K562 (cell line): ENCODE data around the gene OTUD5. TPM values are rescaled to one million over a fixed set of nuclear protein-coding genes. Genes with fewer than 3 reads are reported as not detected.

ENCODE experiments used
- E4F1 ChIP-seq: fragments of 250-450 bp; sonication (Bioruptor Pico); IDR thresholded peaks from 2 replicates; pipeline ENCODE4 v1.5.0; 2021; ENCODE audit warnings: mild to moderate bottlenecking, borderline replicate concordance
- FOXM1 ChIP-seq, 2 experiments: fragments of 450-650 bp in 1 of 2; sonication (generic) in 1 of 2; formaldehyde crosslinking in 1 of 2; IDR thresholded peaks; 2 replicates each; pipeline versions ENCODE4 v1.6.1 to v1.9.0; 2017 to 2022; ENCODE audit warnings: low read depth in 2 of 2, mild to moderate bottlenecking in 2 of 2, missing genetic modification reagents in 1 of 2, moderate library complexity in 1 of 2
- IRF2 ChIP-seq: sonication (generic); formaldehyde crosslinking; IDR thresholded peaks from 2 replicates; pipeline ENCODE4 v1.8.1; 2022; ENCODE audit warnings: mild to moderate bottlenecking, missing genetic modification reagents
- MED1 ChIP-seq: sonication (generic); formaldehyde crosslinking; IDR thresholded peaks from 2 replicates; pipeline ENCODE4 v1.8.1; 2023; ENCODE audit warnings: missing genetic modification reagents, borderline replicate concordance
- MNT ChIP-seq, 2 experiments: fragments of 450-650 bp; conservative IDR thresholded peaks; 2 replicates each; pipeline ENCODE4 v1.6.1; 2017; ENCODE audit warnings: mild to moderate bottlenecking in 2 of 2, moderate library complexity in 2 of 2
- MXI1 ChIP-seq: IDR thresholded peaks from 2 replicates; pipeline ENCODE4 v1.6.1; 2011; ENCODE audit warnings: low read depth, mild to moderate bottlenecking, improper control_type of control experiment, low read length
- PHF21A ChIP-seq: fragments of 450-650 bp; IDR thresholded peaks from 2 replicates; pipeline ENCODE4 v1.6.1; 2017; ENCODE audit warnings: low read depth, borderline replicate concordance
- SMARCA4 ChIP-seq: fragments of 450-650 bp; IDR thresholded peaks from 2 replicates; pipeline ENCODE4 v1.6.1; 2016
- SMARCE1 ChIP-seq: fragments of 450-650 bp; IDR thresholded peaks from 2 replicates; pipeline ENCODE4 v1.7.1; 2016; ENCODE audit warnings: mild to moderate bottlenecking
- TEAD1 ChIP-seq, 2 experiments: fragments of 450-650 bp in 1 of 2; sonication (generic) in 1 of 2; formaldehyde crosslinking; IDR thresholded peaks; 2 replicates each; pipeline versions ENCODE4 v1.4.0 to v1.8.0; 2020 to 2022; ENCODE audit warnings: mild to moderate bottlenecking in 2 of 2, missing genetic modification reagents in 1 of 2
- ZBED1 ChIP-seq: IDR thresholded peaks from 2 replicates; pipeline ENCODE4 v1.6.1; 2014
- ZKSCAN3 ChIP-seq: fragments of 250-450 bp; sonication (Bioruptor Pico); IDR thresholded peaks from 2 replicates; pipeline ENCODE4 v1.4.0; 2020
- ZNF175 ChIP-seq: fragments of 200-800 bp; sonication (Bioruptor generic); IDR thresholded peaks from 2 replicates; pipeline ENCODE4 v1.6.1; 2016; ENCODE audit warnings: low read depth, mild to moderate bottlenecking, missing genetic modification characterization, missing compliant biosample characterization
- ZNF274 ChIP-seq: IDR thresholded peaks from 2 replicates; pipeline ENCODE4 v1.6.1; 2011; ENCODE audit warnings: low read depth, mild to moderate bottlenecking, low read length, moderate library complexity, borderline replicate concordance
- ZNF384 ChIP-seq: IDR thresholded peaks from 2 replicates; pipeline ENCODE4 v1.6.1; 2012; ENCODE audit warnings: low read depth, low read length, improper control_type of control experiment
- ZNF518B ChIP-seq: fragments of 250-450 bp; sonication (Bioruptor Pico); IDR thresholded peaks from 2 replicates; pipeline ENCODE4 v1.5.0; 2021; ENCODE audit warnings: mild to moderate bottlenecking, moderate library complexity
- ZNF668 ChIP-seq: fragments of 250-450 bp; sonication (Bioruptor Pico); IDR thresholded peaks from 2 replicates; pipeline ENCODE4 v1.8.0; 2022; ENCODE audit warnings: mild to moderate bottlenecking, inconsistent platforms
- ZNF740 ChIP-seq, 3 experiments: fragments of 200-800 bp in 1 of 3; sonication (Bioruptor generic) in 1 of 3; sonication (generic) in 1 of 3; formaldehyde crosslinking in 1 of 3; IDR thresholded peaks; 2 replicates each; pipeline versions ENCODE4 v1.6.1 to v1.8.0; 2016 to 2022; ENCODE audit warnings: mild to moderate bottlenecking in 2 of 3, missing compliant biosample characterization in 2 of 3, missing genetic modification characterization in 2 of 3, missing genetic modification reagents in 1 of 3
- polyA plus RNA-seq, 8 experiments: library from polyadenylated mRNA; depleted of rRNA in 4 of 8; stranded (reverse) in 5 of 8; unstranded in 3 of 8; fragments of >200 nt; fragmentation: Nextera tagmentation in 2 of 8; fragmentation: Illumina TruSeq in 1 of 8; extraction: Ambion mirVana in 2 of 8; extraction: Trizol in 1 of 8; gene quantifications; 2 replicates each; pipeline versions ENCODE4 v1.2.1 to v1.2.3, GENCODE V29; 2011 to 2014; ENCODE audit warnings: inconsistent platforms in 1 of 8, missing spikeins in 1 of 8
- total RNA-seq, 7 experiments: library from RNA; depleted of rRNA in 6 of 7; stranded (reverse); fragments of >200 nt in 6 of 7; fragmentation: Illumina TruSeq in 2 of 7; extraction: Trizol in 2 of 7; gene quantifications; 2 replicates each; pipeline versions ENCODE4 v1.2.1 to v1.2.3, GENCODE V29; 2011 to 2021; ENCODE audit warnings: low replicate concordance in 1 of 7

Gene OTUD5
- total and polyA plus RNA-seq, 9 of the 15 experiments (the other 6 are each of a cell fraction or from before 2014, with no cell fraction given), result 3.6 to 102 (median 59.0) TPM

GRCh38 chrX:48957827-48958634, 624 bp upstream of the OTUD5 start (continued):
- TF ChIP-seq ZNF518B (CRISPR knock-in tag) (no peak), ZNF740 (CRISPR knock-in tag; IDR thresholded peaks at IDR 0.05) (no peak), ZNF740 (tag; IDR thresholded peaks at IDR 0.05) (no peak), IRF2 (CRISPR knock-in tag) (no peak), ZNF668 (no peak), ZNF175 (CRISPR knock-in tag) (no peak), MXI1 (peak; percentile 78), ZKSCAN3 (CRISPR knock-in tag) (no peak), FOXM1 (IDR thresholded peaks at IDR 0.05; ENCODE audit: low read depth) (0 out of 2 replicates have a peak, but pooled peaks have one; percentile 13), FOXM1 (CRISPR knock-in tag; IDR thresholded peaks at IDR 0.05; ENCODE audit: low read depth) (no peak), TEAD1 (CRISPR knock-in tag; IDR thresholded peaks at IDR 0.05) (no peak), SMARCA4 (no peak), MED1 (CRISPR knock-in tag) (no peak), ZBED1 (0 out of 2 replicates have a peak, but pooled peaks have one; percentile 25), ZNF274 (no peak), MNT (conservative IDR thresholded peaks at IDR 0.05) (peak; percentile 69 to 85), E4F1 (CRISPR knock-in tag) (no peak), ZNF384 (no peak), PHF21A (no peak), SMARCE1 (no peak)
